GM12878 (cell line): ENCODE measurements around the gene USP16. TPM values are rescaled to one million over a fixed set of nuclear protein-coding genes. Genes with fewer than 3 reads are reported as not detected.

Experiments
- ATAC-seq: fragments of 200-7000 bp; cut with Tn5 transposase; 3 replicates; pipeline ENCODE4 v1.9.1; 2020; ENCODE audit warnings: mild to moderate bottlenecking, moderate library complexity
- BruUV-seq: library from RNA; stranded (reverse); fragments of 400-500 nt; replicated peaks from 2 replicates; lab custom pipeline; 2021; lab: Mats Ljungman, UMichigan
- CTCF ChIA-PET: fragments of 300-600 bp; sonication (Branson Sonifier 250); formaldehyde crosslinking; extraction: SDS; loops from one replicate; lab custom pipeline; 2021; ENCODE audit warnings: inconsistent platforms; lab: Yijun Ruan, JAX
- POLR2A ChIA-PET: fragments of 350-600 bp; formaldehyde crosslinking; extraction: SDS; loops from one replicate; lab custom pipeline; 2021; ENCODE audit warnings: inconsistent platforms; lab: Charles Lee
- RAD21 ChIA-PET: fragments of 300-600 bp; sonication (Branson Sonifier 250); formaldehyde crosslinking; loops from one replicate; lab custom pipeline; 2023; ENCODE audit warnings: antibody characterized with exemption; ENCODE audit not compliant: unreplicated experiment; lab: Charles Lee
- SMC1A ChIA-PET: fragments of 300-600 bp; sonication (Branson Sonifier 250); formaldehyde crosslinking; loops from one replicate; lab custom pipeline; 2023; ENCODE audit not compliant: unreplicated experiment, uncharacterized antibody; lab: Charles Lee
- DNase-seq: peaks from one replicate; pipeline ENCODE4 v3.0.0-alpha.2; 2011; ENCODE audit warnings: low read depth, low spot score
- FAIRE-seq: peaks from 3 replicates; lab custom pipeline; 2011; peaks lifted over from hg19 to GRCh38; lab: Jason Lieb, UNC
- H2AFZ ChIP-seq: 2 replicates; pipeline ENCODE4 v1.6.0; 2011; ENCODE audit warnings: low read depth, low read length, control low read depth; ENCODE audit not compliant: control insufficient read depth
- H3K27ac ChIP-seq: 2 replicates; pipeline ENCODE4 v1.5.1; 2011; ENCODE audit warnings: control low read depth; ENCODE audit not compliant: control insufficient read depth, insufficient read depth
- H3K27me3 ChIP-seq, 2 experiments: replicated peaks in 1 of 2; 2 replicates each; pipeline versions ENCODE4 v1.6.0 to v1.6.1; 2011; ENCODE audit warnings: low read length in 1 of 2; ENCODE audit not compliant: control insufficient read depth in 2 of 2, insufficient read depth in 2 of 2
- H3K36me3 ChIP-seq, 2 experiments: 2 replicates each; pipeline ENCODE4 v1.5.1; 2011; ENCODE audit warnings: low read length in 1 of 2; ENCODE audit not compliant: control insufficient read depth in 2 of 2, insufficient read depth in 2 of 2
- H3K4me1 ChIP-seq: 2 replicates; pipeline ENCODE4 v1.6.1; 2011; ENCODE audit warnings: mild to moderate bottlenecking, low read length, moderate library complexity, mixed read lengths; ENCODE audit not compliant: control insufficient read depth, insufficient read depth
- H3K4me2 ChIP-seq: 2 replicates; pipeline ENCODE4 v1.6.0; 2011; ENCODE audit warnings: control low read depth; ENCODE audit not compliant: control insufficient read depth, insufficient read depth
- H3K4me3 ChIP-seq: fragments of 200-600 bp; sonication (generic); 2 replicates; pipeline ENCODE4 v1.5.1; 2016
- H3K79me2 ChIP-seq: 2 replicates; pipeline ENCODE4 v1.6.0; 2011; ENCODE audit warnings: low read length; ENCODE audit not compliant: control insufficient read depth, insufficient read depth
- H3K9ac ChIP-seq: 2 replicates; pipeline ENCODE4 v1.8.0; 2011; ENCODE audit warnings: low read length, control low read depth, mixed read lengths; ENCODE audit not compliant: control insufficient read depth, insufficient read depth
- H3K9me3 ChIP-seq: replicated peaks from 3 replicates; pipeline ENCODE4 v1.5.1; 2011; ENCODE audit warnings: mild to moderate bottlenecking, low read length; ENCODE audit not compliant: control insufficient read depth, insufficient read depth
- H4K20me1 ChIP-seq: 2 replicates; pipeline ENCODE4 v1.6.0; 2011; ENCODE audit not compliant: control insufficient read depth, insufficient read depth
- CBX5 ChIP-seq: sonication (generic); IDR thresholded peaks from 2 replicates; pipeline ENCODE4 v1.6.1; 2016; ENCODE audit warnings: low read depth, moderate library complexity, mild to moderate bottlenecking, inconsistent platforms
- IKZF1 ChIP-seq: fragments of 450-650 bp; conservative IDR thresholded peaks from 2 replicates; pipeline ENCODE4 v1.6.1; 2017; ENCODE audit warnings: antibody characterized with exemption, mild to moderate bottlenecking
- KAT2A ChIP-seq: conservative IDR thresholded peaks from 2 replicates; pipeline ENCODE4 v1.6.1; 2011; ENCODE audit warnings: low read depth, low read length; ENCODE audit not compliant: control insufficient read depth
- KDM1A ChIP-seq: fragments of 200-600 bp; sonication (generic); IDR thresholded peaks from 2 replicates; pipeline ENCODE4 v1.6.1; 2016; ENCODE audit warnings: borderline replicate concordance
- MTA2 ChIP-seq: fragments of 450-650 bp; IDR thresholded peaks from 2 replicates; pipeline ENCODE4 v1.6.1; 2016; ENCODE audit warnings: low read depth, mild to moderate bottlenecking, moderate library complexity
- NRF1 ChIP-seq: conservative IDR thresholded peaks from 2 replicates; pipeline ENCODE4 v1.6.1; 2011; ENCODE audit warnings: mild to moderate bottlenecking, low read depth, low read length, improper control_type of control experiment
- WGBS: methylation state at CpG from one replicate; pipeline ENCODE4 v1.1.6; 2016; ENCODE audit warnings: low lambda C conversion rate; ENCODE audit not compliant: insufficient replicate concordance, insufficient coverage; ENCODE audit errors: missing lambda C conversion rate; 5-methylcytosine and 5-hydroxymethylcytosine counted together
- in situ Hi-C: fragments of 300-500 bp; cut with MboI; formaldehyde crosslinking; loops from 9 replicates; pipeline ENCODE4 v1.14.3; 2018; ENCODE audit warnings: mixed read lengths
- intact Hi-C: fragments of 100-400 bp; cut with micrococcal nuclease; formaldehyde crosslinking; loops from one replicate; pipeline ENCODE4 v1.14.2; 2022; ENCODE audit not compliant: unreplicated experiment
- polyA plus RNA-seq, 11 experiments: library from polyadenylated mRNA; depleted of rRNA in 4 of 11; unstranded in 6 of 11; stranded (reverse) in 5 of 11; fragments of >200 nt; fragmentation: Nextera tagmentation in 4 of 11; fragmentation: Illumina TruSeq in 1 of 11; extraction: Ambion mirVana in 4 of 11; extraction: Trizol in 1 of 11; gene quantifications; 1 replicate in 1 of 11; 2 replicates in 10 of 11; pipeline versions ENCODE4 v1.2.1 to v1.2.3, GENCODE V29; 2011 to 2016; ENCODE audit warnings: inconsistent platforms in 2 of 11, missing spikeins in 2 of 11, low read depth in 1 of 11
- total RNA-seq, 4 experiments: library from RNA; depleted of rRNA in 3 of 4; stranded (reverse); fragments of >200 nt in 3 of 4; fragmentation: Illumina TruSeq in 1 of 4; extraction: Trizol in 1 of 4; gene quantifications; 2 replicates each; pipeline versions ENCODE4 v1.2.1 to v1.2.3, GENCODE V29; 2013 to 2021
- TF ChIP-seq, protein P1 (sequence below): fragments of 450-650 bp; IDR thresholded peaks from 2 replicates; pipeline ENCODE4 v1.6.1; 2016; ENCODE audit warnings: mild to moderate bottlenecking
- TF ChIP-seq, protein P2 (sequence below): IDR thresholded peaks from 2 replicates; pipeline ENCODE4 v1.6.1; 2011; ENCODE audit warnings: borderline replicate concordance, low read depth, mild to moderate bottlenecking, moderate library complexity, low read length; ENCODE audit not compliant: insufficient read depth, poor library complexity, severe bottlenecking

USP16 gene
- total and polyA plus RNA-seq, 10 of the 15 experiments (the other 5 are each of a cell fraction or from before 2014, with no cell fraction given), result 29.5 to 68.7 (median 52.3) TPM

DNA sequence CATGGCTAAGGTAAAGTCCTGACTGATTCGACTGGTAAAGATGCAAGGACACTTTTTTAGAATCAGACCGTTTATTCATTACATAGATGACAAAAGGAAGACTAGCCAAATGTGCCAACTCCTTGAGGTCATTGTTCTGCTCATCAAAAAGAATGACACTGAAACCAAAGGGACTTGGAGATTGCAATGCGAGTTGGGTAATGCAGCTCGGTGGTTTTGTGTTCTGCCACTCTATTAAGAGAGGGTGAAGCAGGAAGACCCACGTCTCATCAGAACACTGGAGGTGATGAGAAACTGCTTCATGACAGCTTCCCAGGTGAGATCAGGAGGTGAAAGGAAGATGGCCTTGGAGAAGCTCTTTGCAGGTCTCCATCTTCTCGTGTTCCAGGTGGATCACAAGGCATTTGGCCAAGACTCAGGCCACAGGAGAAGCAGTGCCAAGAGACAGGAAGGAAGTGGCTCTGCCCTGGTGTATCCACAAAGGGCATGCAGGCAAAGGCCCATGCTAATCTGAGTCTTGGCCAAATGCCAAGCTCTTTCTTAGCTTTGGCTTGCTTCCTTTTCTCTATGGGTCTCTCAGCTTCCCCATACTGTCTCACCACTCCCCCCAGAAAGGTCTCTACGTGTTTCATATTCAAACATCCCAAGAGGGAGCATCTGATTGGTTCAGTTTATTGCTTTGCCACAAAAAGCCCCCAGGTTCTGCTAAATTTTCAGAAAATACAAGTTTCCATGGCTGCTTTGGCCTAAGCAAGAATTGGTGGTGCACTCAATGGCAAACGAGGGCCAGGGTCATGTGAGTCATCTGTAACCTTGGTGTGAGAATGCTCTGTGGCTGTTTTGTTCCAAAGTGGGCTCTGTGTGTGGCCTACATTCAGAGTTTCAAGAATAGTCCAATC, 54.6 kb downstream of the USP16 start (continued):
- TF ChIP-seq, protein P1, sequence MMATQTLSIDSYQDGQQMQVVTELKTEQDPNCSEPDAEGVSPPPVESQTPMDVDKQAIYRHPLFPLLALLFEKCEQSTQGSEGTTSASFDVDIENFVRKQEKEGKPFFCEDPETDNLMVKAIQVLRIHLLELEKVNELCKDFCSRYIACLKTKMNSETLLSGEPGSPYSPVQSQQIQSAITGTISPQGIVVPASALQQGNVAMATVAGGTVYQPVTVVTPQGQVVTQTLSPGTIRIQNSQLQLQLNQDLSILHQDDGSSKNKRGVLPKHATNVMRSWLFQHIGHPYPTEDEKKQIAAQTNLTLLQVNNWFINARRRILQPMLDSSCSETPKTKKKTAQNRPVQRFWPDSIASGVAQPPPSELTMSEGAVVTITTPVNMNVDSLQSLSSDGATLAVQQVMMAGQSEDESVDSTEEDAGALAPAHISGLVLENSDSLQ, result peak; percentile 23; the same call in 1 of the 2 replicates

DNA sequence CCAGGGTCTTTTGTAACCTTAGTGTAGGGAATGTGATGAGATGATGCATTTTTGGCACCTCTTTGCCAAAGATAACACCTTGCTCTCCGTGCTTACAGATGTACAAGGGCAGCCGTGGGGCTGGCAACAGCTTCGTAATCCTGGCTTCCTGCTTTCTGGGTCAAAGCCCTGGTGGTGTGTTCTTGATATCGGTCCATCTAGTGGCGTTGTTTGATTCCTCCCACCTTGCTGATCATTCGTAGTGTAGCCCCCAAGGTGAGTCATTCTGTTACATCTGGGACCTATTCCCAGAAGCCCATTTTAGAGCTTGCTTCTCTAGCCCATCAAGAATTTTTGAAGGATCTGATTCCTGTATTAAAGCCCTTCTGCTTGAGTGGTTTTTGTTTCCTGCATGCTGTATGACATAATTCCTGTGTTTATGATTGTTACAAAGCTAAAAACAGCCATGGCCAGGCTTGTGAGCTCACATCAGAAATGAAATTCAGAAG, 56.0 kb downstream of the USP16 start:
- H3K4me1 ChIP-seq, result peaks cover 16% of the 10 kb centered on the region
- no peaks in the 10 kb centered on the region for H4K20me1 ChIP-seq
- no peak for ATAC-seq
- 0 out of 2 replicates have a peak overlapping the region, but pooled peaks have one; percentile 15 for H3K4me2 ChIP-seq
- in situ Hi-C loops (loop anchor here (10.0 kb wide), 1 partner anchor 774 kb away; no protein-coding TSS in a partner anchor), intact Hi-C loops (no loop called here)
- ChIA-PET CTCF (interaction anchor here (0.8 to 2.8 kb wide), 9 partner anchors 7 to 296 kb away, joined by 3 to 12 read pairs (median 7); no protein-coding TSS in a partner anchor), RAD21 (interaction anchor here (1.2 to 7.2 kb wide), 4 partner anchors 153 to 281 kb away, joined by 3 to 64 read pairs (median 6); partner anchors contain the start of gene BACH1), POLR2A (interaction anchor here (0.5 to 1.8 kb wide), 6 partner anchors 16 to 154 kb away, joined by 3 to 6 read pairs (median 3); no protein-coding TSS in a partner anchor), SMC1A (interaction anchor here (0.6 to 2.4 kb wide), 13 partner anchors 8 to 224 kb away, joined by 3 to 17 read pairs (median 3); partner anchors contain the start of gene BACH1)
- no peak for DNase-seq
- BruUV-seq, result no TSS peak
- WGBS, result 76% methylated on average over 6 of the region's 6 CpGs
- no peaks in the 10 kb centered on the region for H3K27me3 ChIP-seq
- H3K36me3 ChIP-seq, result no peaks in the 10 kb centered on the region
- H3K79me2 ChIP-seq, result peaks cover 6% of the 10 kb centered on the region
- H3K27ac ChIP-seq, result no peak overlapping the region; the same call in 1 of the 2 replicates
- no peak for TF ChIP-seq KDM1A
- TF ChIP-seq CBX5, result no peak
- TF ChIP-seq IKZF1, result peak; percentile 39
- TF ChIP-seq NRF1, result no peak
- TF ChIP-seq, protein P2, sequence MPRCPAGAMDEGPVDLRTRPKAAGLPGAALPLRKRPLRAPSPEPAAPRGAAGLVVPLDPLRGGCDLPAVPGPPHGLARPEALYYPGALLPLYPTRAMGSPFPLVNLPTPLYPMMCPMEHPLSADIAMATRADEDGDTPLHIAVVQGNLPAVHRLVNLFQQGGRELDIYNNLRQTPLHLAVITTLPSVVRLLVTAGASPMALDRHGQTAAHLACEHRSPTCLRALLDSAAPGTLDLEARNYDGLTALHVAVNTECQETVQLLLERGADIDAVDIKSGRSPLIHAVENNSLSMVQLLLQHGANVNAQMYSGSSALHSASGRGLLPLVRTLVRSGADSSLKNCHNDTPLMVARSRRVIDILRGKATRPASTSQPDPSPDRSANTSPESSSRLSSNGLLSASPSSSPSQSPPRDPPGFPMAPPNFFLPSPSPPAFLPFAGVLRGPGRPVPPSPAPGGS, result peak; percentile 33
- TF ChIP-seq KAT2A, result no peak
- peak; percentile 9; the same call in 1 of the 2 replicates for TF ChIP-seq MTA2
- no peak overlapping the region for H3K9ac ChIP-seq
- no peak for FAIRE-seq
- H3K9me3 ChIP-seq, result peaks cover 2% of the 10 kb centered on the region; the same call in 1 of the 3 replicates
- peak overlapping the region; percentile 32; the same call in 1 of the 2 replicates for H2AFZ ChIP-seq
- no peak overlapping the region for H3K4me3 ChIP-seq
